ENCODE data around the gene FIGLA. TPM values are rescaled to one million over a fixed set of nuclear protein-coding genes. Genes with fewer than 3 reads are reported as not detected.

FIGLA gene
- total RNA-seq (2021; ENCODE audit: unreplicated experiment) (not detected), Bru-seq, nascent RNA (percentile 14 among the genes with signal in this experiment), BruChase-seq, experiment 1, labeled RNA remaining after a 6-hour chase (percentile 6 among the genes with signal in this experiment), BruChase-seq, experiment 2, labeled RNA remaining after a 2-hour chase (percentile 11 among the genes with signal in this experiment)
- polyA plus RNA-seq (2012): not detected in 2 replicates
- long read RNA-seq: 0 reads

GRCh38 chr2:70790136-70790828 is at the start of gene FIGLA:
Gene FIGLA, minus strand, starts transcription at chr2:70790643. Its CDS starts 5 bp downstream, at chr2:70790638.
- intact Hi-C loops (cut with micrococcal nuclease): no loop called here
- TF ChIP-seq SRF (IDR thresholded peaks at IDR 0.05; ENCODE audit: low read depth) (no peak), ATF3 (IDR thresholded peaks at IDR 0.05) (no peak), JUND (IDR thresholded peaks at IDR 0.05) (no peak), SIN3A (IDR thresholded peaks at IDR 0.05; ENCODE audit: low read depth) (no peak), EGR1 (IDR thresholded peaks at IDR 0.05; ENCODE audit: low read depth) (no peak), ZFX (IDR thresholded peaks at IDR 0.05) (no peak), REST (IDR thresholded peaks at IDR 0.05; ENCODE audit: low read depth) (no peak), EZH2phosphoT487 (IDR thresholded peaks at IDR 0.05; ENCODE audit: borderline replicate concordance) (no peak), RAD21 (IDR thresholded peaks at IDR 0.05; ENCODE audit: low read depth) (no peak), MAX (IDR thresholded peaks at IDR 0.05) (no peak)
- no peak within 1 kb of the TSS for H3K9ac ChIP-seq (ENCODE audit: low read length)
- H3K36me3 ChIP-seq (ENCODE audit: control insufficient read depth in 1 of 2, insufficient read depth in 2 of 2, low read length in 2 of 2): no peaks in the 10 kb centered on the region
- DNase-seq (ENCODE audit: low read depth, low spot score) (no peak), ATAC-seq (no peak)
- ChIA-PET CTCF (interaction anchor here (1.4 kb wide), 1 partner anchor 158 kb away, joined by 4 read pairs; no protein-coding TSS in a partner anchor), RAD21 (ENCODE audit: low non-redundant PET in 1 of 2, low total read pairs in 2 of 2, uncharacterized antibody in 2 of 2, unreplicated experiment in 2 of 2) (interaction anchor here in 1 of 2 experiments (0.6 kb wide), 1 partner anchor 48 kb away, joined by 3 read pairs; no protein-coding TSS in a partner anchor), POLR2A (no interaction called here)
- BruUV-seq (replicated peaks): no TSS peak
- no peak within 1 kb of the TSS for H3K27ac ChIP-seq (ENCODE audit: low read depth, low read length)
- H3K27me3 ChIP-seq (ENCODE audit: insufficient read depth, low read length): no peaks in the 10 kb centered on the region
- H3K4me1 ChIP-seq (ENCODE audit: control insufficient read depth in 1 of 2, insufficient read depth in 2 of 2, low read length in 2 of 2): peaks cover 0 to 8% of the 10 kb centered on the region in 2 experiments; a peak in 2 of 4 replicates
- no peaks in the 10 kb centered on the region for H3K79me2 ChIP-seq (ENCODE audit: insufficient read depth, low read length)
- H3K9me2 ChIP-seq (ENCODE audit: insufficient read depth): no peaks in the 10 kb centered on the region
- H3K4me2 ChIP-seq (ENCODE audit: low read length): peak within 1 kb of the TSS; percentile 80
- no peaks in the 10 kb centered on the region for H3K9me3 ChIP-seq (ENCODE audit: control insufficient read depth in 1 of 2, insufficient read depth in 1 of 2, low read depth in 1 of 2, low read length in 2 of 2)
- H4K20me1 ChIP-seq (ENCODE audit: insufficient read depth): no peaks in the 10 kb centered on the region
- H3K4me3 ChIP-seq (replicated peaks in 1 of 2; ENCODE audit: low read depth in 1 of 2, low read length in 2 of 2): peak within 1 kb of the TSS; percentile 3 to 42; a peak in 3 of 4 replicates
- peak within 1 kb of the TSS; percentile 87 for H2AFZ ChIP-seq (ENCODE audit: low read depth, low read length, poor library complexity, severe bottlenecking)
